Measurements from ENCODE around the gene MYL7. TPM values are rescaled to one million over a fixed set of nuclear protein-coding genes. Genes with fewer than 3 reads are reported as not detected.

The MYL7 gene
- total RNA-seq, 1 experiment from 2014 or later = not detected

GRCh38 chr7:44108768-44109750 is 32.1 kb downstream of the MYL7 start:
- no peaks in the 10 kb centered on the region for H3K27me3 ChIP-seq (replicated peaks; ENCODE audit: insufficient read depth, low read depth, low read length, poor library complexity)
- intact Hi-C loops (cut with micrococcal nuclease; ENCODE audit: unreplicated experiment) = no loop called here
- peaks cover 6% of the 10 kb centered on the region for H3K36me3 ChIP-seq (ENCODE audit: insufficient read depth, low read length, poor library complexity, severe bottlenecking)
- no TSS peak for BruUV-seq (replicated peaks)
- ChIA-PET POLR2A (ENCODE audit: low non-redundant PET) (no interaction called here), CTCF (no interaction called here)
- H3K27ac ChIP-seq (ENCODE audit: low read depth, low read length, poor library complexity, severe bottlenecking) = no peak overlapping the region
- no peak for DNase-seq (ENCODE audit: low spot score)
- H3K9me3 ChIP-seq (ENCODE audit: low read depth, low read length, poor library complexity, severe bottlenecking) = no peaks in the 10 kb centered on the region
- no peak overlapping the region for H3K4me3 ChIP-seq (ENCODE audit: low read depth, low read length, poor library complexity, severe bottlenecking)
- no peak for TF ChIP-seq EZH2 (IDR thresholded peaks at IDR 0.05; ENCODE audit: borderline replicate concordance, low read depth, low read length, poor library complexity, severe bottlenecking)
- TF ChIP-seq, protein P1, sequence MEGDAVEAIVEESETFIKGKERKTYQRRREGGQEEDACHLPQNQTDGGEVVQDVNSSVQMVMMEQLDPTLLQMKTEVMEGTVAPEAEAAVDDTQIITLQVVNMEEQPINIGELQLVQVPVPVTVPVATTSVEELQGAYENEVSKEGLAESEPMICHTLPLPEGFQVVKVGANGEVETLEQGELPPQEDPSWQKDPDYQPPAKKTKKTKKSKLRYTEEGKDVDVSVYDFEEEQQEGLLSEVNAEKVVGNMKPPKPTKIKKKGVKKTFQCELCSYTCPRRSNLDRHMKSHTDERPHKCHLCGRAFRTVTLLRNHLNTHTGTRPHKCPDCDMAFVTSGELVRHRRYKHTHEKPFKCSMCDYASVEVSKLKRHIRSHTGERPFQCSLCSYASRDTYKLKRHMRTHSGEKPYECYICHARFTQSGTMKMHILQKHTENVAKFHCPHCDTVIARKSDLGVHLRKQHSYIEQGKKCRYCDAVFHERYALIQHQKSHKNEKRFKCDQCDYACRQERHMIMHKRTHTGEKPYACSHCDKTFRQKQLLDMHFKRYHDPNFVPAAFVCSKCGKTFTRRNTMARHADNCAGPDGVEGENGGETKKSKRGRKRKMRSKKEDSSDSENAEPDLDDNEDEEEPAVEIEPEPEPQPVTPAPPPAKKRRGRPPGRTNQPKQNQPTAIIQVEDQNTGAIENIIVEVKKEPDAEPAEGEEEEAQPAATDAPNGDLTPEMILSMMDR (conservative IDR thresholded peaks at IDR 0.05; ENCODE audit: low read depth, low read length) = peak; percentile 31; the same call in 1 of the 2 replicates
- peaks cover 9% of the 10 kb centered on the region for H3K4me1 ChIP-seq (ENCODE audit: insufficient read depth, low read length, poor library complexity, severe bottlenecking)

GRCh38 chr7:44107961-44108767 is 33.0 kb downstream of the MYL7 start:
- Histone ChIP-seq H3K27ac (ENCODE audit: low read depth, low read length, poor library complexity, severe bottlenecking) (no peak overlapping the region), H3K9me3 (ENCODE audit: low read depth, low read length, poor library complexity, severe bottlenecking) (no peaks in the 10 kb centered on the region), H3K4me3 (ENCODE audit: low read depth, low read length, poor library complexity, severe bottlenecking) (no peak overlapping the region), H3K27me3 (replicated peaks; ENCODE audit: insufficient read depth, low read depth, low read length, poor library complexity) (no peaks in the 10 kb centered on the region), H3K36me3 (ENCODE audit: insufficient read depth, low read length, poor library complexity, severe bottlenecking) (no peaks in the 10 kb centered on the region), H3K4me1 (ENCODE audit: insufficient read depth, low read length, poor library complexity, severe bottlenecking) (peaks cover 9% of the 10 kb centered on the region)
- ChIA-PET POLR2A (ENCODE audit: low non-redundant PET) (no interaction called here), CTCF (no interaction called here)
- no TSS peak for BruUV-seq (replicated peaks)
- TF ChIP-seq EZH2 (IDR thresholded peaks at IDR 0.05; ENCODE audit: borderline replicate concordance, low read depth, low read length, poor library complexity, severe bottlenecking) = no peak
- TF ChIP-seq, protein P1 (conservative IDR thresholded peaks at IDR 0.05; ENCODE audit: low read depth, low read length) = no peak
- no peak for DNase-seq (ENCODE audit: low spot score)
- intact Hi-C loops (cut with micrococcal nuclease; ENCODE audit: unreplicated experiment) = no loop called here

GRCh38 chr7:44107116-44107960 is 33.8 kb downstream of the MYL7 start:
- no peaks in the 10 kb centered on the region for H3K36me3 ChIP-seq (ENCODE audit: insufficient read depth, low read length, poor library complexity, severe bottlenecking)
- POLR2A ChIA-PET (ENCODE audit: low non-redundant PET) = no interaction called here
- no peak overlapping the region for H3K4me3 ChIP-seq (ENCODE audit: low read depth, low read length, poor library complexity, severe bottlenecking)
- H3K27ac ChIP-seq (ENCODE audit: low read depth, low read length, poor library complexity, severe bottlenecking) = no peak overlapping the region
- BruUV-seq (replicated peaks) = no TSS peak
- intact Hi-C loops (cut with micrococcal nuclease; ENCODE audit: unreplicated experiment) = no loop called here
- no peak for DNase-seq (ENCODE audit: low spot score)
- CTCF ChIA-PET = no interaction called here
- TF ChIP-seq, protein P1 (conservative IDR thresholded peaks at IDR 0.05; ENCODE audit: low read depth, low read length) = no peak
- TF ChIP-seq EZH2 (IDR thresholded peaks at IDR 0.05; ENCODE audit: borderline replicate concordance, low read depth, low read length, poor library complexity, severe bottlenecking) = no peak
- no peaks in the 10 kb centered on the region for H3K27me3 ChIP-seq (replicated peaks; ENCODE audit: insufficient read depth, low read depth, low read length, poor library complexity)
- H3K9me3 ChIP-seq (ENCODE audit: low read depth, low read length, poor library complexity, severe bottlenecking) = no peaks in the 10 kb centered on the region
- peaks cover 9% of the 10 kb centered on the region for H3K4me1 ChIP-seq (ENCODE audit: insufficient read depth, low read length, poor library complexity, severe bottlenecking)

Measured in A673 (cell line).